ENCODE results near the gene STK32C.

Gene STK32C

GRCh38 chr10:132204781-132205473 lies 102.8 kb downstream of the STK32C start:
- H3K36me3 ChIP-seq (ENCODE audit: control insufficient read depth, low read depth, low read length): no peaks in the 10 kb centered on the region
- no peaks in the 10 kb centered on the region for H3K9me3 ChIP-seq (ENCODE audit: control insufficient read depth, low read depth, low read length)
- no peaks in the 10 kb centered on the region for H3K27me3 ChIP-seq (ENCODE audit: control insufficient read depth, insufficient read depth, low read length)
- H3K27ac ChIP-seq (ENCODE audit: low read length): no peak overlapping the region
- no peaks in the 10 kb centered on the region for H3K4me1 ChIP-seq (ENCODE audit: control insufficient read depth, low read depth, low read length)
- no peak overlapping the region for H3K9ac ChIP-seq (ENCODE audit: low read length)
- no peak overlapping the region for H3K4me3 ChIP-seq (ENCODE audit: low read length)

- no peaks in the 10 kb centered on the region for H3K4me1 ChIP-seq (ENCODE audit: control insufficient read depth, low read depth, low read length)
- no peak overlapping the region for H3K4me3 ChIP-seq (ENCODE audit: low read length)
- no peak overlapping the region for H3K9ac ChIP-seq (ENCODE audit: low read length)
- no peaks in the 10 kb centered on the region for H3K36me3 ChIP-seq (ENCODE audit: control insufficient read depth, low read depth, low read length)
- no peaks in the 10 kb centered on the region for H3K27me3 ChIP-seq (ENCODE audit: control insufficient read depth, insufficient read depth, low read length)
- no peak overlapping the region for H3K27ac ChIP-seq (ENCODE audit: low read length)
- H3K9me3 ChIP-seq (ENCODE audit: control insufficient read depth, low read depth, low read length): no peaks in the 10 kb centered on the region
Observed at GRCh38 chr10:132204078-132204780, 103.5 kb downstream of the STK32C start.

DNA sequence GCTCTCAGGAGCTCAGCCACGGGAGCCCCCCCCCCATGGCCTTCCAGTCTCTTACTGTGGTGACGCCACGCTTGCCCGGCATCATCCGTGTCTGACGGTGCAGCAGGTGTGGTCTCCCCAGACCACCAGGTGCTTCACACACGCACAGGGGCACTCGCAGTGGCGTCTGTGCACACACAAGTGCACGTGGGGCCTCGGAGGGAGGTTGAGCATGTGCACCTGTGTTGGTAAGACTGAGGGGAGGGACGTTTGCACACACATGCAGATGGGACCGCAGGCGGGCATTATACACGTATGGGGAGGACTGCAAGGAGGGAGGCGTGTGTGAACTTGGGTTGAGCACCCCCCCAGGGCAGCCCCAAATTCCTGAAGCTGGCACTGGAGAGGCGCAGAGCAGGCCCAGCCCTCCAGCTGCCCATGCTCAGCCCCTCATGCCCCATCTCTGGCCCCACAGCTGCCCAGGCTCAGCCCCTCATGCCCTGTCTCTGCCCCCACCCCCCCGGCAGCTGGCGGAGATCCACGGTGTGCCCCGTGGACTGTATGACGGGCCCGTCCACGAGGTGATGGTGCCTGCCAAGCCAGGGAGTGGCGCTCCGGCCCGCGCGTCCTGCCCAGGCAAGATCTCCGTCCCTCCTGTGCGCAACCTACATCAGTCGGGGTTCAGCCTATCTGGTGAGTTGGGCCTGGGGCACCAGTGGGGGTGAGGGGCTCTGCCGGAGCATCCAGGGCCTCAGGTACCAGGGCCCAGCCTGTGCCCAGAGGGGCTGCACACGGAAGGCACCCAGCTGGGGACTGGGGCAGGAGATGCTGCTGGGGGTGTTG lies 104.3 kb downstream of the STK32C start:
- H3K9me3 ChIP-seq (ENCODE audit: control insufficient read depth, low read depth, low read length): no peaks in the 10 kb centered on the region
- no peak overlapping the region for H3K4me3 ChIP-seq (ENCODE audit: low read length)
- no peaks in the 10 kb centered on the region for H3K27me3 ChIP-seq (ENCODE audit: control insufficient read depth, insufficient read depth, low read length)
- no peaks in the 10 kb centered on the region for H3K4me1 ChIP-seq (ENCODE audit: control insufficient read depth, low read depth, low read length)
- H3K9ac ChIP-seq (ENCODE audit: low read length): no peak overlapping the region
- no peak overlapping the region for H3K27ac ChIP-seq (ENCODE audit: low read length)
- no peaks in the 10 kb centered on the region for H3K36me3 ChIP-seq (ENCODE audit: control insufficient read depth, low read depth, low read length)

- H3K9ac ChIP-seq (ENCODE audit: low read length): no peak overlapping the region
- H3K27me3 ChIP-seq (ENCODE audit: control insufficient read depth, insufficient read depth, low read length): no peaks in the 10 kb centered on the region
- no peaks in the 10 kb centered on the region for H3K36me3 ChIP-seq (ENCODE audit: control insufficient read depth, low read depth, low read length)
- no peak overlapping the region for H3K4me3 ChIP-seq (ENCODE audit: low read length)
- H3K27ac ChIP-seq (ENCODE audit: low read length): no peak overlapping the region
- no peaks in the 10 kb centered on the region for H3K9me3 ChIP-seq (ENCODE audit: control insufficient read depth, low read depth, low read length)
- no peaks in the 10 kb centered on the region for H3K4me1 ChIP-seq (ENCODE audit: control insufficient read depth, low read depth, low read length)
Observed at GRCh38 chr10:132202070-132202970, 105.4 kb downstream of the STK32C start.

GRCh38 chr10:132201111-132201969 lies 106.4 kb downstream of the STK32C start:
- Histone ChIP-seq H3K27ac (ENCODE audit: low read length) (no peak overlapping the region), H3K36me3 (ENCODE audit: control insufficient read depth, low read depth, low read length) (no peaks in the 10 kb centered on the region), H3K4me1 (ENCODE audit: control insufficient read depth, low read depth, low read length) (no peaks in the 10 kb centered on the region), H3K9me3 (ENCODE audit: control insufficient read depth, low read depth, low read length) (no peaks in the 10 kb centered on the region), H3K9ac (ENCODE audit: low read length) (no peak overlapping the region), H3K27me3 (ENCODE audit: control insufficient read depth, insufficient read depth, low read length) (no peaks in the 10 kb centered on the region), H3K4me3 (ENCODE audit: low read length) (no peak overlapping the region)

- Histone ChIP-seq H3K4me3 (ENCODE audit: low read length) (no peak overlapping the region), H3K36me3 (ENCODE audit: control insufficient read depth, low read depth, low read length) (no peaks in the 10 kb centered on the region), H3K9ac (ENCODE audit: low read length) (no peak overlapping the region), H3K27me3 (ENCODE audit: control insufficient read depth, insufficient read depth, low read length) (no peaks in the 10 kb centered on the region), H3K27ac (ENCODE audit: low read length) (no peak overlapping the region), H3K4me1 (ENCODE audit: control insufficient read depth, low read depth, low read length) (no peaks in the 10 kb centered on the region), H3K9me3 (ENCODE audit: control insufficient read depth, low read depth, low read length) (no peaks in the 10 kb centered on the region)
Observed at GRCh38 chr10:132200344-132201110, 107.2 kb downstream of the STK32C start.

- H3K4me3 ChIP-seq (ENCODE audit: low read length): no peak overlapping the region
- H3K27me3 ChIP-seq (ENCODE audit: control insufficient read depth, insufficient read depth, low read length): no peaks in the 10 kb centered on the region
- H3K9ac ChIP-seq (ENCODE audit: low read length): no peak overlapping the region
- no peak overlapping the region for H3K27ac ChIP-seq (ENCODE audit: low read length)
- H3K36me3 ChIP-seq (ENCODE audit: control insufficient read depth, low read depth, low read length): no peaks in the 10 kb centered on the region
- no peaks in the 10 kb centered on the region for H3K9me3 ChIP-seq (ENCODE audit: control insufficient read depth, low read depth, low read length)
- no peaks in the 10 kb centered on the region for H3K4me1 ChIP-seq (ENCODE audit: control insufficient read depth, low read depth, low read length)
Observed at GRCh38 chr10:132199854-132200311, 107.9 kb downstream of the STK32C start.

GRCh38 chr10:132199268-132199853 lies 108.4 kb downstream of the STK32C start:
- H3K4me1 ChIP-seq (ENCODE audit: control insufficient read depth, low read depth, low read length): no peaks in the 10 kb centered on the region
- no peaks in the 10 kb centered on the region for H3K27me3 ChIP-seq (ENCODE audit: control insufficient read depth, insufficient read depth, low read length)
- H3K4me3 ChIP-seq (ENCODE audit: low read length): no peak overlapping the region
- no peak overlapping the region for H3K27ac ChIP-seq (ENCODE audit: low read length)
- H3K9ac ChIP-seq (ENCODE audit: low read length): no peak overlapping the region
- H3K9me3 ChIP-seq (ENCODE audit: control insufficient read depth, low read depth, low read length): no peaks in the 10 kb centered on the region
- H3K36me3 ChIP-seq (ENCODE audit: control insufficient read depth, low read depth, low read length): no peaks in the 10 kb centered on the region

DNA sequence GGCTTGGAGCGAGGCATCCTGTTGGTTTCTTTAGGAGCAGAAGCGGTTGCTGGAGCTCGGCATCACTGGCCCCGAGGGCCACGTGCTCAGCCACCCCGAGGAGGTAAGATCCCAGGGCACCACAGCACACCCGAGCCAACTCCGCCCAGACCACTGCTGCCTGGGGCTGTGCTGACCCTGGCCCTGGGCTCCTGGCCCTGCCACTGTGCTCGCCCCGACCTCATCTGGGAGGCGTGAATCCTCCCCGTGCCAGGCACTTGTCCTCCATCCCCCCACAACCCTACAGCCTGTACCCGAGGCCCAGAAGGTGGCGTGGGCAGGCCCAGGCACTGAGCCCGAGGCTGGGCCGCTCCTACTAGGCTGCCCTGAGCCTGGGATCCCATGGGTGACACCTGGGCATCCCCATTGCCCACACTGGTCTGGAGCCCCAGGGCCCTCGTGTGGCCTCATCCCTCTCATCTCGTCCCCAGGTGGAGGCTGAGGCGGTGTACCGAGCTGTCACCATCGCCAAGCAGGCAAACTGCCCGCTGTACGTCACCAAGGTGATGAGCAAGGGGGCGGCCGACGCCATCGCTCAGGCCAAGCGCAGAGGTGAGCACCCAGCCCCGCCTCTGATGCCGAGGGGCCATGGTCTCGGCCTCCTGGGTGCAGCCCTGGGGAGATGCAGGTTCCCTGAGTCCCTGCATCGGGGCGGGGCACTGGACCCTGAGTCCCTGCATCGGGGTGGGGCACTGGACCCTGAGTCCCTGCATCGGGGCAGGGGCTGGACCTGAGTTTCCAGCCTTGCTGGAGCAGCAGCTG lies 109.2 kb downstream of the STK32C start:
- Histone ChIP-seq H3K36me3 (ENCODE audit: control insufficient read depth, low read depth, low read length) (no peaks in the 10 kb centered on the region), H3K4me1 (ENCODE audit: control insufficient read depth, low read depth, low read length) (no peaks in the 10 kb centered on the region), H3K27ac (ENCODE audit: low read length) (no peak overlapping the region), H3K9me3 (ENCODE audit: control insufficient read depth, low read depth, low read length) (no peaks in the 10 kb centered on the region), H3K9ac (ENCODE audit: low read length) (no peak overlapping the region), H3K27me3 (ENCODE audit: control insufficient read depth, insufficient read depth, low read length) (no peaks in the 10 kb centered on the region), H3K4me3 (ENCODE audit: low read length) (no peak overlapping the region)

Data from iPS-18a (cell line).